ENCODE data around the gene INAFM2. TPM values are rescaled to one million over a fixed set of nuclear protein-coding genes. Genes with fewer than 3 reads are reported as not detected.

Gene INAFM2
- total RNA-seq, 1 donor from 2014 or later: 9.5 TPM

DNA sequence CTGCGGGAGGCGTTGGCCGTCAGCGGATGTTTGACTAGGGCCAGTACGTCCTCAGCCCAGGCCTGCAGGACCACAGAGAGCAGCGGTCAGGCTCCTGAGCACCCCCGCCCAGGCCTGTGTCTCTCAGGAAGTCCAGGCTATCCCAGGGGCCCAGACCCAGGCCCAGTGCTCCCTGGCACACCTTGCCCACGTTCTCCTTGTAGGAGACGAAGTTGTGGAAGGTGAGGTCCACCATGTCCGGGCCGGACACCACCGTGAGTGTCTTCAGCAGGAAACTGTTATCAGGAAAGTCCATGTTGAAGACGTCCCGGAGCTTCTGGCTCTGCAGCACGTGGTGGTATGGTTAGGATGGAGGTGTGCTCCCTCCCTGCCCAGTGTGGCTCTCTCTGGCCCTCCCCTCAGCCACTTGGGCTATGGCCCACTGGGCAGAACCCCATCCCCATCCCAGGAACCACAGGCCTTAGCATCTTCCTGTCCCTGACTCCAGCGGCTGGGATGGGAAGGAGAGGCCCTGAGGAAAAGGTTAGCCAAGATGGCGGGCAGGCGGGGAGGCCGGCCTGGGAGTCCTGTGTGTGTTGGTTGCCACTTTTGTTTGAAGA is 21.1 kb upstream of the INAFM2 start:
- POLR2A ChIA-PET: interaction anchor here (1.2 to 1.7 kb wide), 2 partner anchors 53 to 263 kb away, joined by 3 read pairs; partner anchors contain the start of gene SRP14
- ATAC-seq (ENCODE audit: low read depth): no peak

DNA sequence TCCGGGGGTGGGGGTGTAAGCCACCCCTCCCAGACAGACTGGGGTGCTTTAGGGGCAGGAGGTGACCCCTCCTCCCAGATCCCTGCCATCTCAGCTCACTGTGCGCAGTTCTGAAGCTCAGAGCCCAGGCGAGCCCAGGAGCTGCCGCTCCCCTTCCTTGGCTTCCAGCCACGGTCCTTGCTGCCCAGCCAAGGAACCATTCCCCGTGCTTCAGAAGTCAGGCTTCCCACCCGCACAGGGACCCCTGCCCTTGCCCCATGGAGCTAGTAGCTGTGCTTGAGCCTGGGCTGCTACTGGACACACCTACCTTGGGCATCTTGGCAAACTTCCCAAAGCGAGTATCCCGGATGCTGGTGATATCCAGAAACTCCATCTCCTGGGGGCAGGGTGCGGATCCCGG is 20.5 kb upstream of the INAFM2 start:
- TF ChIP-seq, protein P1, sequence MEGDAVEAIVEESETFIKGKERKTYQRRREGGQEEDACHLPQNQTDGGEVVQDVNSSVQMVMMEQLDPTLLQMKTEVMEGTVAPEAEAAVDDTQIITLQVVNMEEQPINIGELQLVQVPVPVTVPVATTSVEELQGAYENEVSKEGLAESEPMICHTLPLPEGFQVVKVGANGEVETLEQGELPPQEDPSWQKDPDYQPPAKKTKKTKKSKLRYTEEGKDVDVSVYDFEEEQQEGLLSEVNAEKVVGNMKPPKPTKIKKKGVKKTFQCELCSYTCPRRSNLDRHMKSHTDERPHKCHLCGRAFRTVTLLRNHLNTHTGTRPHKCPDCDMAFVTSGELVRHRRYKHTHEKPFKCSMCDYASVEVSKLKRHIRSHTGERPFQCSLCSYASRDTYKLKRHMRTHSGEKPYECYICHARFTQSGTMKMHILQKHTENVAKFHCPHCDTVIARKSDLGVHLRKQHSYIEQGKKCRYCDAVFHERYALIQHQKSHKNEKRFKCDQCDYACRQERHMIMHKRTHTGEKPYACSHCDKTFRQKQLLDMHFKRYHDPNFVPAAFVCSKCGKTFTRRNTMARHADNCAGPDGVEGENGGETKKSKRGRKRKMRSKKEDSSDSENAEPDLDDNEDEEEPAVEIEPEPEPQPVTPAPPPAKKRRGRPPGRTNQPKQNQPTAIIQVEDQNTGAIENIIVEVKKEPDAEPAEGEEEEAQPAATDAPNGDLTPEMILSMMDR (IDR thresholded peaks at IDR 0.05): no peak
- intact Hi-C loops (cut with micrococcal nuclease): no loop called here
- H3K27me3 Mint-ChIP-seq: no peaks in the 10 kb centered on the region
- no peak overlapping the region for H3K27ac Mint-ChIP-seq
- CTCF ChIA-PET: interaction anchor here (0.9 to 2.5 kb wide), 2 partner anchors 23 to 35 kb away, joined by 4 to 10 read pairs; no protein-coding TSS in a partner anchor
- peaks cover 60% of the 10 kb centered on the region for H3K36me3 Mint-ChIP-seq (ENCODE audit: low read depth)
- POLR2A ChIA-PET: interaction anchor here (1.2 to 1.7 kb wide), 2 partner anchors 53 to 264 kb away, joined by 3 read pairs; partner anchors contain the start of gene SRP14
- H3K4me3 Mint-ChIP-seq: no peak overlapping the region
- peaks cover 24% of the 10 kb centered on the region for H3K4me1 Mint-ChIP-seq
- peaks cover 3% of the 10 kb centered on the region for H3K9me3 Mint-ChIP-seq
- no peak for ATAC-seq (ENCODE audit: low read depth)
- no peak for DNase-seq

More for the DNA sequence above, 21.1 kb upstream of the INAFM2 start:
- peaks cover 19% of the 10 kb centered on the region for H3K4me1 Mint-ChIP-seq
- H3K27me3 Mint-ChIP-seq: no peaks in the 10 kb centered on the region
- DNase-seq: no peak
- no peak overlapping the region for H3K4me3 Mint-ChIP-seq
- intact Hi-C loops (cut with micrococcal nuclease): no loop called here
- TF ChIP-seq, protein P1 (IDR thresholded peaks at IDR 0.05): no peak
- H3K27ac Mint-ChIP-seq: no peak overlapping the region
- peaks cover 3% of the 10 kb centered on the region for H3K9me3 Mint-ChIP-seq
- CTCF ChIA-PET: interaction anchor here (2.5 kb wide), 1 partner anchor 23 kb away, joined by 10 read pairs; no protein-coding TSS in a partner anchor
- H3K36me3 Mint-ChIP-seq (ENCODE audit: low read depth): peaks cover 65% of the 10 kb centered on the region

DNA sequence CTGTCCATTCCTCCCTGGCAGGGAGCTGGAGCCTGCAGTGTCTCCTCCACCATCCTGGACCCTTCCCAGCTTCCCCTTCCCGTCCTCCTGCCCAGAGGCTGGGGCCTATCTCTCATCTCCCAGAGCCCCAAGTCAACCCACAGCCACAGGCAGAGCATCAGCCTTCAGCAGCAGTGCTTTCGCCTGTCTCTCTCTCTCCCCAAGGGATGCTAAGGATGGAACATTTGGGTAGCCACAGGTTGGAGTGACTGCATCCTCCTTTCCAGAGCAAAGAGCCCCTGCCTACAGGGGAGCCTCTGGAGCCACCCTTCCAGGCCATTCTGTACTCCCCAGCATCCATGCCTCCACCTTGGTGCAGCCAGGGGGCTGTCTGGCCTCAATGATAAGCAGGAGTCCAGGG is 19.9 kb upstream of the INAFM2 start:
- Mint-ChIP-seq H3K4me3 (no peak overlapping the region), H3K9me3 (peaks cover 3% of the 10 kb centered on the region), H3K4me1 (peaks cover 26% of the 10 kb centered on the region), H3K27ac (no peak overlapping the region), H3K27me3 (no peaks in the 10 kb centered on the region), H3K36me3 (ENCODE audit: low read depth) (peaks cover 54% of the 10 kb centered on the region)
- DNase-seq (no peak), ATAC-seq (ENCODE audit: low read depth) (no peak)
- ChIA-PET POLR2A (interaction anchor here (0.6 to 1.2 kb wide), 2 partner anchors 52 to 65 kb away, joined by 3 to 6 read pairs; no protein-coding TSS in a partner anchor), CTCF (interaction anchor here (0.8 to 2.5 kb wide), 3 partner anchors 24 to 86 kb away, joined by 4 to 10 read pairs (median 5); no protein-coding TSS in a partner anchor)
- TF ChIP-seq, protein P1 (IDR thresholded peaks at IDR 0.05): no peak
- intact Hi-C loops (cut with micrococcal nuclease): no loop called here

DNA sequence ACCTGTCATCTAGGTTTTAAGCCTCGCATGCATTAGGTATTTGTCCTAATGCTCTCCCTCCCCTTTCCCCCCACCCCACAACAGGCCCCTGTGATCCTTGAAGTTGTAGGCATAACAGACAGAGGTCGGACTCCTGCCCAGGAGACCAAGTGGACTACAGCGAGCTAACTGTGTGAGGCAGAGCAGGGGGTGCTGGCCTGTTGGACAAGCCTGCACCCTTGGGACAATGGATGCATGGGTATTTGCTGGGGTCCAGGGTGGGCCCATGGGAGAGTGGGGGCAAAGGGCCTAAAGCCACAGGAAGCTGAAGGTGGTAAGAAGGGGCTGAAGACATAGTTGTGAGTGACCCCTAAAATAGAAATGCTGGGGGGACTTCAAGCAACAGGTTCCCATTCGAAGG is 18.2 kb upstream of the INAFM2 start:
- ATAC-seq (ENCODE audit: low read depth): no peak
- peaks cover 40% of the 10 kb centered on the region for H3K36me3 Mint-ChIP-seq (ENCODE audit: low read depth)
- ChIA-PET POLR2A (interaction anchor here (1.1 kb wide), 1 partner anchor 32 kb away, joined by 6 read pairs; no protein-coding TSS in a partner anchor), CTCF (interaction anchor here (9.4 to 20.0 kb wide), 2 partner anchors 27 to 35 kb away, joined by 124 to 310 read pairs; partner anchors contain the start of gene CCDC9B)
- intact Hi-C loops (cut with micrococcal nuclease): no loop called here
- peaks cover 3% of the 10 kb centered on the region for H3K9me3 Mint-ChIP-seq
- no peak overlapping the region for H3K27ac Mint-ChIP-seq
- peaks cover 43% of the 10 kb centered on the region for H3K4me1 Mint-ChIP-seq
- no peak overlapping the region for H3K4me3 Mint-ChIP-seq
- TF ChIP-seq, protein P1 (IDR thresholded peaks at IDR 0.05): no peak
- no peak for DNase-seq
- H3K27me3 Mint-ChIP-seq: no peaks in the 10 kb centered on the region

DNA sequence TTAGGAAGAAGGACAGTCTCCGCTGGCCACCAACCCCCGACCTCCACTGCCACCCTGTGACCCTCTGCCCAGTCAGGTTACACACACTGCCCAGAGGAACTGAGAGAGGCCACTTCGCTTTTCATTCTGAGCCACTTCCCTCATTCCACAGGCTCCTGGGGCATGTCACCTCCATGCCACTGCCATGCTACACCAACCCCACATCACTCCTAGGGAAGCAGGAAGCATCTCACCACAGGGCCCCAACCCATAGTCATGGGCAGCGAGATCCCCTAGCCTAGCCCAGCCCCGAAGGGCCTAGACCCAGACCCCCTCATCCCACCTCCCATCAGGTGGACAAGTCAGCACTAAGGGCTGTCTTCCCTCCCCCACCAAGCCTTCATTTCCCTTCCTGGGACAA is 17.1 kb upstream of the INAFM2 start:
- peaks cover 30% of the 10 kb centered on the region for H3K36me3 Mint-ChIP-seq (ENCODE audit: low read depth)
- DNase-seq (no peak), ATAC-seq (ENCODE audit: low read depth) (no peak)
- H3K4me3 Mint-ChIP-seq: peak overlapping the region; percentile 93
- H3K9me3 Mint-ChIP-seq: no peaks in the 10 kb centered on the region
- H3K27ac Mint-ChIP-seq: peak overlapping the region; percentile 96
- intact Hi-C loops (cut with micrococcal nuclease): no loop called here
- peaks cover 44% of the 10 kb centered on the region for H3K4me1 Mint-ChIP-seq
- H3K27me3 Mint-ChIP-seq: no peaks in the 10 kb centered on the region
- TF ChIP-seq, protein P1 (IDR thresholded peaks at IDR 0.05): no peak
- POLR2A ChIA-PET: interaction anchor here (1.6 to 3.7 kb wide), 8 partner anchors 11 to 388 kb away, joined by 3 to 34 read pairs (median 15); partner anchors contain the start of genes ANKRD63, INAFM2 and SRP14
- CTCF ChIA-PET: interaction anchor here (1.6 to 20.0 kb wide), 6 partner anchors 14 to 34 kb away, joined by 5 to 310 read pairs (median 40); partner anchors contain the start of genes ANKRD63, CCDC9B and INAFM2

All from activated B cell treated with CpG ODN at 0.5 μM for 24 hours (primary cell).